ENCODE data around the gene RUNX1.

DNA sequence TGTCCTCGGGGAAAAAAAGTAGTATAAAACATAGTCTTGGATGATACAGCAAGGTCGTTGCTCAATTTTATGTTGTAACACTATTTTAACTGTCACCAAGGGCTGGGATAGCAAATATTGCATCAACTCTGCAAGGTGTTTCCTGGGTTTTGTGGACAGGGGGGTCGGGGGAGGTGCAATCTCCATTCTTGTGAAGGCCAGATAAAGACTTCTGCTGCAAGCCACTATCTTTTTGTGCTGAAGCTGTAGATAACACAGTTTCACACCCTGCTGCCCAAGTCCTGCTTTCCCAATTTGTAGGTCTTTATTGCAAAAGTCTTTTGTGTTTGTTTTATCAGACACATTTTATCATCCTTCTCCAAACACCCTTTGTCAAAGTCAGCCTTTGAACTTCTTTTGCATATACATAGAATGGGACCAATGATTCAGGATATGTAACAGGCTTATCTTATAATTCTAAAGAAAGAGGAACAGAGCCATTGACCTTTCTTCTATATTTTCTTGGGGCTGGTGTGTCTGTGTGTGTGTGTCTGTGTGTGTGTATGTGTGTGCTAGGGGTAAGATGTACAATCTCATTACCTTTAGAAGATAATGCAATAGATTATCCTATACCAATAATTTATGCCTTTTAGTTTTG lies 140.6 kb downstream of the RUNX1 start:
- TF ChIP-seq, protein P1, sequence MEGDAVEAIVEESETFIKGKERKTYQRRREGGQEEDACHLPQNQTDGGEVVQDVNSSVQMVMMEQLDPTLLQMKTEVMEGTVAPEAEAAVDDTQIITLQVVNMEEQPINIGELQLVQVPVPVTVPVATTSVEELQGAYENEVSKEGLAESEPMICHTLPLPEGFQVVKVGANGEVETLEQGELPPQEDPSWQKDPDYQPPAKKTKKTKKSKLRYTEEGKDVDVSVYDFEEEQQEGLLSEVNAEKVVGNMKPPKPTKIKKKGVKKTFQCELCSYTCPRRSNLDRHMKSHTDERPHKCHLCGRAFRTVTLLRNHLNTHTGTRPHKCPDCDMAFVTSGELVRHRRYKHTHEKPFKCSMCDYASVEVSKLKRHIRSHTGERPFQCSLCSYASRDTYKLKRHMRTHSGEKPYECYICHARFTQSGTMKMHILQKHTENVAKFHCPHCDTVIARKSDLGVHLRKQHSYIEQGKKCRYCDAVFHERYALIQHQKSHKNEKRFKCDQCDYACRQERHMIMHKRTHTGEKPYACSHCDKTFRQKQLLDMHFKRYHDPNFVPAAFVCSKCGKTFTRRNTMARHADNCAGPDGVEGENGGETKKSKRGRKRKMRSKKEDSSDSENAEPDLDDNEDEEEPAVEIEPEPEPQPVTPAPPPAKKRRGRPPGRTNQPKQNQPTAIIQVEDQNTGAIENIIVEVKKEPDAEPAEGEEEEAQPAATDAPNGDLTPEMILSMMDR (IDR thresholded peaks at IDR 0.05), result no peak
- TF ChIP-seq CHD2 (IDR thresholded peaks at IDR 0.05; ENCODE audit: low read length, partially characterized antibody) (no peak), TCF12 (IDR thresholded peaks at IDR 0.05) (no peak), JUND (IDR thresholded peaks at IDR 0.05) (no peak), SIN3A (IDR thresholded peaks at IDR 0.05; ENCODE audit: borderline replicate concordance, low read depth, low read length) (no peak)
- TF ChIP-seq, protein P2, sequence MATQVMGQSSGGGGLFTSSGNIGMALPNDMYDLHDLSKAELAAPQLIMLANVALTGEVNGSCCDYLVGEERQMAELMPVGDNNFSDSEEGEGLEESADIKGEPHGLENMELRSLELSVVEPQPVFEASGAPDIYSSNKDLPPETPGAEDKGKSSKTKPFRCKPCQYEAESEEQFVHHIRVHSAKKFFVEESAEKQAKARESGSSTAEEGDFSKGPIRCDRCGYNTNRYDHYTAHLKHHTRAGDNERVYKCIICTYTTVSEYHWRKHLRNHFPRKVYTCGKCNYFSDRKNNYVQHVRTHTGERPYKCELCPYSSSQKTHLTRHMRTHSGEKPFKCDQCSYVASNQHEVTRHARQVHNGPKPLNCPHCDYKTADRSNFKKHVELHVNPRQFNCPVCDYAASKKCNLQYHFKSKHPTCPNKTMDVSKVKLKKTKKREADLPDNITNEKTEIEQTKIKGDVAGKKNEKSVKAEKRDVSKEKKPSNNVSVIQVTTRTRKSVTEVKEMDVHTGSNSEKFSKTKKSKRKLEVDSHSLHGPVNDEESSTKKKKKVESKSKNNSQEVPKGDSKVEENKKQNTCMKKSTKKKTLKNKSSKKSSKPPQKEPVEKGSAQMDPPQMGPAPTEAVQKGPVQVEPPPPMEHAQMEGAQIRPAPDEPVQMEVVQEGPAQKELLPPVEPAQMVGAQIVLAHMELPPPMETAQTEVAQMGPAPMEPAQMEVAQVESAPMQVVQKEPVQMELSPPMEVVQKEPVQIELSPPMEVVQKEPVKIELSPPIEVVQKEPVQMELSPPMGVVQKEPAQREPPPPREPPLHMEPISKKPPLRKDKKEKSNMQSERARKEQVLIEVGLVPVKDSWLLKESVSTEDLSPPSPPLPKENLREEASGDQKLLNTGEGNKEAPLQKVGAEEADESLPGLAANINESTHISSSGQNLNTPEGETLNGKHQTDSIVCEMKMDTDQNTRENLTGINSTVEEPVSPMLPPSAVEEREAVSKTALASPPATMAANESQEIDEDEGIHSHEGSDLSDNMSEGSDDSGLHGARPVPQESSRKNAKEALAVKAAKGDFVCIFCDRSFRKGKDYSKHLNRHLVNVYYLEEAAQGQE (IDR thresholded peaks at IDR 0.05; ENCODE audit: low read depth, low read length), result no peak
- TF ChIP-seq, protein P3, sequence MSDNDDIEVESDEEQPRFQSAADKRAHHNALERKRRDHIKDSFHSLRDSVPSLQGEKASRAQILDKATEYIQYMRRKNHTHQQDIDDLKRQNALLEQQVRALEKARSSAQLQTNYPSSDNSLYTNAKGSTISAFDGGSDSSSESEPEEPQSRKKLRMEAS (IDR thresholded peaks at IDR 0.05; ENCODE audit: low read depth), result no peak
- TF ChIP-seq, protein P4, sequence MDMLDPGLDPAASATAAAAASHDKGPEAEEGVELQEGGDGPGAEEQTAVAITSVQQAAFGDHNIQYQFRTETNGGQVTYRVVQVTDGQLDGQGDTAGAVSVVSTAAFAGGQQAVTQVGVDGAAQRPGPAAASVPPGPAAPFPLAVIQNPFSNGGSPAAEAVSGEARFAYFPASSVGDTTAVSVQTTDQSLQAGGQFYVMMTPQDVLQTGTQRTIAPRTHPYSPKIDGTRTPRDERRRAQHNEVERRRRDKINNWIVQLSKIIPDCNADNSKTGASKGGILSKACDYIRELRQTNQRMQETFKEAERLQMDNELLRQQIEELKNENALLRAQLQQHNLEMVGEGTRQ (IDR thresholded peaks at IDR 0.05; ENCODE audit: borderline replicate concordance, low read depth, low read length), result no peak
